RWPE1 (cell line): ENCODE data around the gene LIFR.

Experiments
- CTCF ChIA-PET: fragments of 350-600 bp; sonication (Branson Sonifier 250); formaldehyde crosslinking; extraction: SDS; loops from one replicate; lab custom pipeline; 2021; lab: Yijun Ruan, JAX
- POLR2A ChIA-PET: fragments of 400-600 bp; formaldehyde crosslinking; extraction: SDS; loops from one replicate; lab custom pipeline; 2020; ENCODE audit warnings: antibody characterized with exemption; ENCODE audit not compliant: low non-redundant PET; lab: Yijun Ruan, JAX
- DNase-seq: peaks from one replicate; pipeline ENCODE4 v3.0.0; 2012; ENCODE audit warnings: low spot score
- H3K27ac ChIP-seq: fragments of 450-650 bp; 2 replicates; pipeline ENCODE4 v1.5.1; 2017
- TF ChIP-seq, protein P1 (sequence below): fragments of 450-650 bp; conservative IDR thresholded peaks from 2 replicates; pipeline ENCODE4 v1.5.1; 2017; ENCODE audit warnings: low read depth, mild to moderate bottlenecking

Gene LIFR

DNA sequence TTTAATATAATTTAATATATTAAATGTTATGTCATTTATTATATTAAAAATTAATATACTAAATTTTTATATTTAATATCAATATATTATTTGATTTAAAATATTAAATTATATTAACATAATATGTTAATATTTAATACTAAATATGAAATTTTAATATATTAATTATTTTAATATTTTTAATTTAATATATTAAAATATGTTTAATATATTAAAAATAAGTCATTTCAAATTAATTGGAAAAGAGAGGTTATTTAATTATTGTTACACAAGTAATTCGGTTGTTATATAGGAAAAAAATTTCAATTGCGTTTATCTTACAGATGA, 114.2 kb downstream of the LIFR start:
- TF ChIP-seq, protein P1, sequence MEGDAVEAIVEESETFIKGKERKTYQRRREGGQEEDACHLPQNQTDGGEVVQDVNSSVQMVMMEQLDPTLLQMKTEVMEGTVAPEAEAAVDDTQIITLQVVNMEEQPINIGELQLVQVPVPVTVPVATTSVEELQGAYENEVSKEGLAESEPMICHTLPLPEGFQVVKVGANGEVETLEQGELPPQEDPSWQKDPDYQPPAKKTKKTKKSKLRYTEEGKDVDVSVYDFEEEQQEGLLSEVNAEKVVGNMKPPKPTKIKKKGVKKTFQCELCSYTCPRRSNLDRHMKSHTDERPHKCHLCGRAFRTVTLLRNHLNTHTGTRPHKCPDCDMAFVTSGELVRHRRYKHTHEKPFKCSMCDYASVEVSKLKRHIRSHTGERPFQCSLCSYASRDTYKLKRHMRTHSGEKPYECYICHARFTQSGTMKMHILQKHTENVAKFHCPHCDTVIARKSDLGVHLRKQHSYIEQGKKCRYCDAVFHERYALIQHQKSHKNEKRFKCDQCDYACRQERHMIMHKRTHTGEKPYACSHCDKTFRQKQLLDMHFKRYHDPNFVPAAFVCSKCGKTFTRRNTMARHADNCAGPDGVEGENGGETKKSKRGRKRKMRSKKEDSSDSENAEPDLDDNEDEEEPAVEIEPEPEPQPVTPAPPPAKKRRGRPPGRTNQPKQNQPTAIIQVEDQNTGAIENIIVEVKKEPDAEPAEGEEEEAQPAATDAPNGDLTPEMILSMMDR = no peak
- CTCF ChIA-PET = interaction anchor here (0.6 to 2.4 kb wide), 34 partner anchors 9 to 510 kb away, joined by 3 to 42 read pairs (median 5); no protein-coding TSS in a partner anchor
- no peak for DNase-seq
- H3K27ac ChIP-seq = no peak overlapping the region
- POLR2A ChIA-PET = no interaction called here

DNA sequence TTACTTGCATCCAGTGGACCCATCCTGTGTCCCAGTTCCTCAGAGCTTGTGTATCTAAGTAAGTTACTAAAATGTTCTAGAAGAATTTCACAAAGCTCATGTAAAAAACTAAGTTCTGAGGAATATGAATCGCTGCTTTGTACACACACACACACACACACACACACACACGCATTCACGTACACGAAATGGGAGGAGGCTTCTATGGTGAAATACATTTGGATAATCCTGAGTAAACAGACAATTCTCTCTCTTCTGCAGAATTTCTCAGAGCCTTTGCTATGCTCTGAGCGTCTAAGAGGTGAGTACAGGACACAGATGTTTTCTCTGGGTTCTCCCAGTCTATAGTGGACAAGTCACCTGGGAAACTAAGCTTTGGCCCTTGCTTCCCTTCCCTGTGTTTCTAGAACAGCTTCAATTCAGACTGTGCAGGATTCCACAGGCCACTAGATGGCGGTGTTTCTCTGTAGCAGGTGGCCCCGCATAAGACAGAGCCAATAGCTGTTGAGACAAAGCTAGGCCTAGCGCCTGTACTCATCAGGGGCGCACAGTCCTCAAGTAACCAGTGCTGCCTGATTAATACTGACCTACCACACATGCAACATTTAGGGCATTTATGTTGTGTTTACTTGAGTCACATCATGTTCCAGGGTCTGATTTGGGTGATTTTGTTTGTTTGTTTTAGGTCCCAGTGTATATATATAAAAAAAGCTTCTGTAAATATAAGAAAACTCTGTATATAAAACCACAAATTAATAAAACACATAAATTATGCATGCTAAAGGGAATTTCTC, 114.8 kb downstream of the LIFR start:
- TF ChIP-seq, protein P1 = peak; percentile 98
- no peak overlapping the region for H3K27ac ChIP-seq
- CTCF ChIA-PET = interaction anchor here (0.5 to 2.4 kb wide), 44 partner anchors 8 to 510 kb away, joined by 3 to 42 read pairs (median 5); no protein-coding TSS in a partner anchor
- peak; percentile 90 for DNase-seq
- POLR2A ChIA-PET = interaction anchor here (0.6 kb wide), 1 partner anchor 22 kb away, joined by 3 read pairs; no protein-coding TSS in a partner anchor

DNA sequence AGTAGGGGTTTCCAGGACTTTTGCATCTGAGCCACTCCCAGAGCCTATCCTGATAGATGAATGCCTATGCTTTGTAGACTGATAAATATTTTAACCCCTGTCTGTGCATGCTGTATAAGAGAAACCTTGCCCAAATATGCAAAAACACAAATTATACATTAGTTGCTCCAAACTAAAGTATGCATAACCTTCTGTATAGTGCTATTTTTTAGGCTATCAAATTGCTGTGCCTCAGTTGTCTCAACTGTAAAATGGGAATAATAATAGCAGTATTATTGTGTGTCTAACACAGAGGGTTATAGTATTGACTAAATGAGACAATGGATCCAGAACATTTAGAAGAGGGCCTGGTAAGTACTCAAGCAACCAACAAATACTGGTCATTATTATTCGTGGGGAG, 117.7 kb downstream of the LIFR start:
- TF ChIP-seq, protein P1 = no peak
- no peak for DNase-seq
- POLR2A ChIA-PET = no interaction called here
- no peak overlapping the region for H3K27ac ChIP-seq
- CTCF ChIA-PET = interaction anchor here (0.6 kb wide), 1 partner anchor 99 kb away, joined by 3 read pairs; no protein-coding TSS in a partner anchor

DNA sequence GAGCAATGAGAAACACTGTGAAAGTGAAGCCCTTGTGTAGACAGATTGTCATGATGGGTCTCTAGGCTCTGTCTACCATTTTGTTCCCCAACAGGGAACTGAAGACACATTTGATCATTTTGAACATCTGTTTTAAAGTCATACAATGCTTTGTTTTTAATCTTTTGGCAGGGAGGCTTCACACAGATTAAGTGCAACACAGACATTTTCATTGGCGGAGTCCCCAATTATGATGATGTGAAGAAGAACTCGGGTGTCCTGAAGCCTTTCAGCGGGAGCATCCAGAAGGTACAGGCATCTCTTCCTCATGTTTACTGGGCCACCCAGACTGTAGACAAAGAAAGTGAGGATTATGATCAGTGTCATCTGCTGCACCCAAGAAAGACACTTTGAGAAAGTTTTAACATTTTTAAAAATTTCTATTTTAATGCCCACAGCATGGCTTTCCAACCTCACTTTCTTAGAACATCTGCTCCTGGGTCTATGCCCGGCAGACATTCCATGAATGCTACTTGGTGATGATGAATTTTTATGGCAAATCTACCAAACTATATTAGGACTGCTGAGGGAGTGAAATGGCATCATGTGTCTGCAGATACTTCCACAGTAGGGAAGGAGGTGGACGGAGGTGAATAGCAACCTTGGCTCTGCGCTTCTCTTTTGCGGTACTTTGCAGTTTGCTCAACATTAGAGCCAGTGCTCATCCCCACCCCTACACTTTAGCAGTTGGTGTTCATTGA, 121.3 kb downstream of the LIFR start:
- POLR2A ChIA-PET = no interaction called here
- no peak overlapping the region for H3K27ac ChIP-seq
- DNase-seq = no peak
- TF ChIP-seq, protein P1 = no peak
- CTCF ChIA-PET = no interaction called here

DNA sequence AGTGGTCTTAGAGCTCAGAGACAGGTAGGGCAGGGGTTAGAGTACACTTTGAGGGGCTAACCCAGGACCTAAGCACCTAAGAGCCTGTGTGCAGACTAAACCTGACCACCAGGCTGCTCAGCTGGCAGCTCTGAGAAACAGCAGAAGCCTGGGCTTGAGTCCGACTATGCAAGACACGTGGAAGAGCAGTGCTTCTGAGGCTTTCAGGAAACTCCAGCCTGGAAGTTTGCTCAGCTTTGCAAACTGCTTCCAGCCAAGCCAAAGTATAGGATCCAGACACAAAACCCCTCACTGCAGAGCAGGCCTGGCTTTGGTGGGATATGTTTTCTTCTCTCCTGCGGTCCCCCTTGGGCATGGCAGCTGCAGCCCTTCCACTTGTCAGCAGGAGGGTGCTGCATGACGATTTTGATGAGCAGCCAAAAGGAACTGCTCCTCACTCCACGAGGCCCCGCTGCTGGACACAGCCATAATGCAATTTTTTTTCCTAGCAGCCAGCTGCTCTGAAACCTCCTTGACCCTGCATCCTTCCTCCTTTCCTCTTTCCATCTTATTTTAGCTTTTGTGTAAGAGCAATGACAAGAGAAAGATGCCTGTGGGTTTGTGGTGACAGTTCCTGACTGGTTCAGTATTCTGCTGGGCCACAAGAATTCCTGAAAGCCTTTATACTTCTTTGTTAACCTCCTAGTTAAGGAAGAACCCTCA, 123.1 kb downstream of the LIFR start:
- TF ChIP-seq, protein P1 = no peak
- no peak for DNase-seq
- CTCF ChIA-PET = interaction anchor here (0.5 to 1.5 kb wide), 4 partner anchors 8 to 398 kb away, joined by 3 to 5 read pairs (median 4); no protein-coding TSS in a partner anchor
- POLR2A ChIA-PET = no interaction called here
- H3K27ac ChIP-seq = no peak overlapping the region
